Neural progenitor cell (in vitro differentiated cells): ENCODE results near the gene PRKAG2.

Experiments
- CTCF ChIP-seq: fragments of 200-600 bp; sonication (generic); IDR thresholded peaks from 2 replicates; pipeline ENCODE4 v1.5.1; 2017; ENCODE audit warnings: antibody characterized with exemption, mild to moderate bottlenecking
- EZH2 ChIP-seq: fragments of 200-600 bp; sonication (generic); IDR thresholded peaks from 2 replicates; pipeline ENCODE4 v1.6.1; 2017; ENCODE audit warnings: antibody characterized with exemption, mild to moderate bottlenecking, moderate library complexity
- EZH2phosphoT487 ChIP-seq: fragments of 200-600 bp; sonication (generic); IDR thresholded peaks from 2 replicates; pipeline ENCODE4 v1.6.1; 2017; ENCODE audit warnings: antibody characterized with exemption

- no peak for TF ChIP-seq CTCF
- TF ChIP-seq EZH2 = no peak
- no peak for TF ChIP-seq EZH2phosphoT487
Observed at GRCh38 chr7:151728286-151728660, 148.6 kb downstream of the PRKAG2 start.
